ENCODE results near the gene RNF130. TPM values are rescaled to one million over a fixed set of nuclear protein-coding genes. Genes with fewer than 3 reads are reported as not detected.
A peak's percentile ranks its signal among the peaks of the same experiment; 100 is the strongest.

RNF130 gene
- total RNA-seq, 1 donor from 2014 or later, result 183 TPM

GRCh38 chr5:180088561-180088960 lies 17.0 kb upstream of the RNF130 start:
- Mint-ChIP-seq H3K36me3 (no peaks in the 10 kb centered on the region), H3K9me3 (peaks cover 8% of the 10 kb centered on the region), H3K27ac (no peak overlapping the region), H3K27me3 (ENCODE audit: insufficient read depth, low read depth) (peaks cover 6% of the 10 kb centered on the region), H3K4me3 (peak overlapping the region; percentile 38), H3K4me1 (peaks cover 45% of the 10 kb centered on the region)
- H3K36me3 ChIP-seq, result no peaks in the 10 kb centered on the region
- no peak overlapping the region for H3K4me3 ChIP-seq
- TF ChIP-seq EZH2phosphoT487 (IDR thresholded peaks at IDR 0.05), result no peak
- TF ChIP-seq EZH2 (IDR thresholded peaks at IDR 0.05), result no peak
- H3K27me3 ChIP-seq, result no peaks in the 10 kb centered on the region
- DNase-seq (ENCODE audit: low spot score), result no peak
- H4K20me1 ChIP-seq (ENCODE audit: low read depth), result no peaks in the 10 kb centered on the region
- no peak overlapping the region for H3K4me2 ChIP-seq
- H3F3A ChIP-seq (ENCODE audit: low read depth), result peaks cover 52% of the 10 kb centered on the region
- no peak overlapping the region for H2AFZ ChIP-seq (replicated peaks)
- H3K9ac ChIP-seq, result no peak overlapping the region
- H3K9me3 ChIP-seq (ENCODE audit: low read depth), result no peaks in the 10 kb centered on the region
- H3K79me2 ChIP-seq (ENCODE audit: low read depth), result no peaks in the 10 kb centered on the region
- peaks cover 23% of the 10 kb centered on the region for H3K4me1 ChIP-seq
- H3K27ac ChIP-seq, result no peak overlapping the region

GRCh38 chr5:180086816-180087399 lies 15.3 kb upstream of the RNF130 start:
- H4K20me1 ChIP-seq (ENCODE audit: low read depth), result no peaks in the 10 kb centered on the region
- H3K36me3 Mint-ChIP-seq, result no peaks in the 10 kb centered on the region
- H3K4me1 ChIP-seq, result peaks cover 36% of the 10 kb centered on the region
- no peak overlapping the region for H3K4me3 Mint-ChIP-seq
- H3K9me3 Mint-ChIP-seq, result peaks cover 10% of the 10 kb centered on the region
- H3K27ac Mint-ChIP-seq, result peak overlapping the region; percentile 66
- no peaks in the 10 kb centered on the region for H3K79me2 ChIP-seq (ENCODE audit: low read depth)
- no peak overlapping the region for H2AFZ ChIP-seq (replicated peaks)
- DNase-seq (ENCODE audit: low spot score), result no peak
- no peaks in the 10 kb centered on the region for H3K36me3 ChIP-seq
- no peak overlapping the region for H3K4me2 ChIP-seq
- H3K9me3 ChIP-seq (ENCODE audit: low read depth), result no peaks in the 10 kb centered on the region
- TF ChIP-seq EZH2 (IDR thresholded peaks at IDR 0.05) (no peak), EZH2phosphoT487 (IDR thresholded peaks at IDR 0.05) (no peak), CTCF (IDR thresholded peaks at IDR 0.05) (no peak)
- H3K27ac ChIP-seq, result no peak overlapping the region
- no peak overlapping the region for H3K9ac ChIP-seq
- H3F3A ChIP-seq (ENCODE audit: low read depth), result peaks cover 69% of the 10 kb centered on the region
- H3K4me1 Mint-ChIP-seq, result peaks cover 57% of the 10 kb centered on the region
- peaks cover 8% of the 10 kb centered on the region for H3K27me3 Mint-ChIP-seq (ENCODE audit: insufficient read depth, low read depth)
- H3K27me3 ChIP-seq, result no peaks in the 10 kb centered on the region
- no peak overlapping the region for H3K4me3 ChIP-seq

- Histone ChIP-seq H3K79me2 (ENCODE audit: low read depth) (no peaks in the 10 kb centered on the region), H2AFZ (replicated peaks) (peak overlapping the region; percentile 86), H3K4me2 (peak overlapping the region; percentile 63), H3K9ac (no peak overlapping the region), H3K4me1 (peaks cover 44% of the 10 kb centered on the region), H3K4me3 (no peak overlapping the region), H3K9me3 (ENCODE audit: low read depth) (no peaks in the 10 kb centered on the region), H3K27me3 (no peaks in the 10 kb centered on the region), H3K36me3 (no peaks in the 10 kb centered on the region), H3K27ac (peak overlapping the region; percentile 64), H3F3A (ENCODE audit: low read depth) (peaks cover 68% of the 10 kb centered on the region), H4K20me1 (ENCODE audit: low read depth) (no peaks in the 10 kb centered on the region)
- H3K4me3 Mint-ChIP-seq, result peak overlapping the region; percentile 33
- peak overlapping the region; percentile 90 for H3K27ac Mint-ChIP-seq
- no peaks in the 10 kb centered on the region for H3K36me3 Mint-ChIP-seq
- peaks cover 54% of the 10 kb centered on the region for H3K4me1 Mint-ChIP-seq
- DNase-seq (ENCODE audit: low spot score), result peak; percentile 65
- H3K9me3 Mint-ChIP-seq, result peaks cover 16% of the 10 kb centered on the region
- TF ChIP-seq CTCF (IDR thresholded peaks at IDR 0.05) (no peak), EZH2 (IDR thresholded peaks at IDR 0.05) (no peak), EZH2phosphoT487 (IDR thresholded peaks at IDR 0.05) (no peak)
- peaks cover 10% of the 10 kb centered on the region for H3K27me3 Mint-ChIP-seq (ENCODE audit: insufficient read depth, low read depth)
Measured at GRCh38 chr5:180085837-180086236, 14.3 kb upstream of the RNF130 start.
